Measurements from ENCODE around the gene KRT20.

The KRT20 gene

DNA sequence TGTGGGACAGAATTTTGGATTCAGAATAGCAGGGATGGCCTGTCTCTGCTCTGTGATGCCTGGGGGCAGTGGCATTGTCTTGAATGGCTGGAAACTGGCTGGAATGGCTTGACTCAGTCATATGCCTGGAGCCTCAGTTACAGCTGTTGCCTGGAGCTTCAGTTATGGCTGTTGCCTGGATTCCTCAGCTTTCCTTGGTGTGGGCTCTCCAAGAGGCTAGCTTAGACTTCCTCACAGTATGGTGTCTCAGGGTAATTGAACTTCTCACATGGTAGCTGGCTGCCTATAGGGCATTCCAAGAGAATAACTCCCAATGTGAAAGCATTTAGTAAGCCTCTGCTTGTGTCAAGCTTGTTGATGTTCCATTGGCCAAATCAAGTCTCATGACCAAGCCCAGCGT is 31.3 kb upstream of the KRT20 start:
- TF ChIP-seq, protein P1, sequence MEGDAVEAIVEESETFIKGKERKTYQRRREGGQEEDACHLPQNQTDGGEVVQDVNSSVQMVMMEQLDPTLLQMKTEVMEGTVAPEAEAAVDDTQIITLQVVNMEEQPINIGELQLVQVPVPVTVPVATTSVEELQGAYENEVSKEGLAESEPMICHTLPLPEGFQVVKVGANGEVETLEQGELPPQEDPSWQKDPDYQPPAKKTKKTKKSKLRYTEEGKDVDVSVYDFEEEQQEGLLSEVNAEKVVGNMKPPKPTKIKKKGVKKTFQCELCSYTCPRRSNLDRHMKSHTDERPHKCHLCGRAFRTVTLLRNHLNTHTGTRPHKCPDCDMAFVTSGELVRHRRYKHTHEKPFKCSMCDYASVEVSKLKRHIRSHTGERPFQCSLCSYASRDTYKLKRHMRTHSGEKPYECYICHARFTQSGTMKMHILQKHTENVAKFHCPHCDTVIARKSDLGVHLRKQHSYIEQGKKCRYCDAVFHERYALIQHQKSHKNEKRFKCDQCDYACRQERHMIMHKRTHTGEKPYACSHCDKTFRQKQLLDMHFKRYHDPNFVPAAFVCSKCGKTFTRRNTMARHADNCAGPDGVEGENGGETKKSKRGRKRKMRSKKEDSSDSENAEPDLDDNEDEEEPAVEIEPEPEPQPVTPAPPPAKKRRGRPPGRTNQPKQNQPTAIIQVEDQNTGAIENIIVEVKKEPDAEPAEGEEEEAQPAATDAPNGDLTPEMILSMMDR (IDR thresholded peaks at IDR 0.05; ENCODE audit: control insufficient read depth, insufficient read depth, low read depth, low read length, missing control alignments), result no peak
- DNase-seq (ENCODE audit: low read depth), result no peak
- H3K4me3 ChIP-seq (ENCODE audit: control insufficient read depth, low read depth, low read length), result no peak overlapping the region

DNA sequence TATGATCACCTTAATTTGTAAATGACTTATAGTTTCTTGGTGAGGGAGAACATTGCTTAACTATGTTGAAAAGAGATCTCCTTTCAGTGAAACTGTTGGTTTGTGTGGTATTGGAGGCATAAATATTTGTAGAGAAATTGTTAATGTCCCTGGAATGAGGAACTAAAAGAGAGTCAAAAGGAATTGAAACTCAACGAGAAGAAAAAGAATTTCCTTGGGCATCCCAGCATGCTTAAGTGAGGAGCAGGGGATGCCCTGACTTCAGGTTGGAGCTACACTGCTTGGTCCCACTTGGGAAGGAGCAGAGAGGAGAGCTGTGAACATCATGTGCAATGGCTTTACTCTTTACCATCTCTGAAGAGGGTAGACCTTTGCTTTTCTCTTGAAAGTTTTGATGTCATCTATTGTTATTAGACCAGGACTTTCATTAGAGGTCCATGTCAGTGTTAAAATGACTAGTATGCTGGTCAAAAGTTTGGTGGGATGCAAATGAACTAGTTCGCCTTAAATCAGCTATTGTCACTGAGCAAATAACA is 30.7 kb upstream of the KRT20 start:
- TF ChIP-seq, protein P1 (IDR thresholded peaks at IDR 0.05; ENCODE audit: control insufficient read depth, insufficient read depth, low read depth, low read length, missing control alignments), result no peak
- no peak overlapping the region for H3K4me3 ChIP-seq (ENCODE audit: control insufficient read depth, low read depth, low read length)
- DNase-seq (ENCODE audit: low read depth), result peak; percentile 59

DNA sequence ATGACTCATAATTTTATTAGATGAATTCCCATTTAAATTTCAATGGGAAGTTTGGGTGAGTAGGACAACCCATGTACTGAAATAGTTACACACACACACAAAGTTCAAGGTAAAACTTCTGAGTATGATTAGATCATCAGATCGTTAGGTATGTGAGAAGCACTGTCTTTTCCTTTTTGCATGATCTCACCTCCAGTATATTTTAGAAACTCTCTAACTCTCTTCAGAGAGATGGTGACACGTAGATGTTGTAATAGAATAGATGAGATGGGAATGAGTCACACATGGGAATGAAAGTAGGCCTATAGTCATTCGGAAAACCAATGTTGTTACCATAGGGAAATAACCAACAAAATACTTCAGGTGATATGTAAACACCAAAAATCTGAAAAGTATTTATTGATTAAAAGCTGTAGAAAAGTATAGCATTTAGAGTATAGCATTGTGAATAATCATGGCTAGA is 30.2 kb upstream of the KRT20 start:
- TF ChIP-seq, protein P1 (IDR thresholded peaks at IDR 0.05; ENCODE audit: control insufficient read depth, insufficient read depth, low read depth, low read length, missing control alignments), result no peak
- H3K4me3 ChIP-seq (ENCODE audit: control insufficient read depth, low read depth, low read length), result no peak overlapping the region
- DNase-seq (ENCODE audit: low read depth), result peak; percentile 89

DNA sequence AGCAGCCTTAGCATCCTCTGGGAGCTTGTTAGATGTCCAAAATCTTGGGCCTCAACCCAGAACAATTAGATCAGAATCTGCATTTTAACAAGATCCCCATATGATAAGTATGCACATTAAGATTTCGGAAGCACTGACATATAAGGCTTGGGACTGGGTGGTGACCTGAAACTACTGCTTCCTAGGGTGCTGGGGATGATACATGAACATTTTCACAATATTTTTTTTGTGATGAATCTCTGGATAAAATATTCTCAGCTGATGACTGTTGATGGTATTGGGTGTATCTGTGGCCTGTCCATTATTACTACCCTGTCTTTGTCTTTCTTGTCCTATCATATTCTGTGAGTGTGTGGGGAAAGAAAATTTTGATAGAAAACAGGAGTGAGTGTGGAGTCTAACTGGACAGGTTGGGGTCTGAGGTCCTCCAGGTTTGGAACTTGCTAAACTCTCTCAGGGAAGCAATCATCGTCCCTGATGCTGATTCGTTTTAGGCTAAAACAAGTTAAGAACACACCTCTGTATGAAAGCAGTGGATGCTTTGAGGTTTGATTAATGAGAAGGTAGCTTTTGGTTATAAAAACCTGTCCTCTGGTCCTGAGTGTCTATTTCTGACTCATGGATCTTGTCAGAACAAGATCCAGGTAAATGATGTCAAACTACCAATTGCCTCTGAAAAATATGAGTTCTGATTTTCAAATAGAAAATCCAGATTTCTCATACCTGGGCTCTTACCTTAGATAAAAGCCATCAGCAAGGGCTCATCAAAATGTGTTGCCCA is 29.2 kb upstream of the KRT20 start:
- H3K4me3 ChIP-seq (ENCODE audit: control insufficient read depth, low read depth, low read length), result no peak overlapping the region
- no peak for DNase-seq (ENCODE audit: low read depth)
- TF ChIP-seq, protein P1 (IDR thresholded peaks at IDR 0.05; ENCODE audit: control insufficient read depth, insufficient read depth, low read depth, low read length, missing control alignments), result no peak

DNA sequence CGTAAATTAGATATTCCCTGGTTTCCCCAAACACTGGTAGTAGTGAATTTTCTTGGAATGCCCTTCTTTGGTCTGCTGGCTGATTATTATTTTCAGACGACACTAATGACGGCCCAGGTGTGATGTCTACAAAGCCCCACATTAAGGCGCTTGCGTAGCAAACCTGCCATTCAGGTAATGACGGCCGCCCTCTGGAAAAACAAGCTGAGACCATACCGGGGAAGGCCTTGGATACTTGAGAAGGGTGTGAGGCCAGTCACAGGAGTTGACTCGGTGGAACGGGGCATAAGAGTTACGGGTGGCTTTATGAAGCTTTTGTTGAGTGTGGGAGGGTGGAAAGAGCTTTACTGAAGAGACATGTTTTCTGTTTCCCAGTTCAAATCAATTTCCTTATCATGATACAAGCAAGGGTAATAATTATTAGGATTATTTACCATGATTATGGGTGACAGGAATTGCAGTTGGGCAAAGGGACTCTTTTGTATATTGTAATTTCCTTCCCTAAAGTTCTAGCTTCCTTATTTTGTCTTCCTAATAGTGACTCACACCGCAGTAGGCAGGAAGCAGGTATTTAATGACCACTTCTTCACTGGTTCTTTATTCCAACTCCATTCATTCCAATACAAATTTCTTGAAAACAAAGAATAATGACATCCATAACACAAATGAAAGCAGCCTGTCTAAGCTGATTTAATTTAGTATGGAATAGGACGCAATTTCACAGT is 27.6 kb upstream of the KRT20 start:
- H3K4me3 ChIP-seq (ENCODE audit: control insufficient read depth, low read depth, low read length), result no peak overlapping the region
- TF ChIP-seq, protein P1 (IDR thresholded peaks at IDR 0.05; ENCODE audit: control insufficient read depth, insufficient read depth, low read depth, low read length, missing control alignments), result no peak
- no peak for DNase-seq (ENCODE audit: low read depth)

DNA sequence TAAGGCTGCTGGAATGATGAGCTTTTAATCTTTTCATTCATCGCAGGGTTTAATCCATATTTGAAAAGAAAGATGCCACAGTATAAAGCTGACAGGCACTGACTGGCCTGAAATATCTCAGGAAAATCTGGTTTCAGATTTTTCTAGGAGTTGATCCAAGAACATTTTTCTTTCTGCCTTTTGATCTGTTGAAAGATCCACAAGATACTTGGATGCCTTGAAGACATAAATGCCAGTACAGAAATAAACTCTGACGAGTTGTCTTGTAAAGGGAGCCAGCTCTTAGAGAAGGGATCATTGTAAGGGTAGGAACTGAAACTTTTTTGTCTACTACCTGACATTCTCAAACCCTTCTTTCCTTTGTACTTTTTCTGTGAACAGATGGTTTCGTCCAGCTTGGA is 25.4 kb upstream of the KRT20 start:
- TF ChIP-seq, protein P1 (IDR thresholded peaks at IDR 0.05; ENCODE audit: control insufficient read depth, insufficient read depth, low read depth, low read length, missing control alignments), result no peak
- DNase-seq (ENCODE audit: low read depth), result peak; percentile 87
- H3K4me3 ChIP-seq (ENCODE audit: control insufficient read depth, low read depth, low read length), result no peak overlapping the region

All from AG09309 (cell line).